Measurements from ENCODE around the gene GRXCR1. TPM values are rescaled to one million over a fixed set of nuclear protein-coding genes. Genes with fewer than 3 reads are reported as not detected.

GRXCR1 gene
- not detected in 2 replicates for total RNA-seq

- DNase-seq (ENCODE audit: low read depth, low spot score), result no peak
Observed at GRCh38 chr4:42892413-42892812, at the start of gene GRXCR1. GRXCR1 (plus strand) TSS chr4:42892713; CDS start chr4:42893267, 554 bp downstream.

GRCh38 chr4:42843694-42844093 lies 48.8 kb upstream of the GRXCR1 start:
- no peak for DNase-seq (ENCODE audit: low read depth, low spot score)

- no peak for DNase-seq (ENCODE audit: low read depth, low spot score)
Observed at GRCh38 chr4:42844422-42845070, 48.0 kb upstream of the GRXCR1 start.

GRCh38 chr4:42845586-42845985 lies 46.9 kb upstream of the GRXCR1 start:
- no peak for DNase-seq (ENCODE audit: low read depth, low spot score)

- DNase-seq (ENCODE audit: low read depth, low spot score), result no peak
Observed at GRCh38 chr4:42855779-42856178, 36.7 kb upstream of the GRXCR1 start.

GRCh38 chr4:42865572-42866189 lies 26.8 kb upstream of the GRXCR1 start:
- DNase-seq (ENCODE audit: low read depth, low spot score), result peak; percentile 11

GRCh38 chr4:42871261-42871660 lies 21.3 kb upstream of the GRXCR1 start:
- no peak for DNase-seq (ENCODE audit: low read depth, low spot score)

GRCh38 chr4:42871671-42872290 lies 20.7 kb upstream of the GRXCR1 start:
- no peak for DNase-seq (ENCODE audit: low read depth, low spot score)

GRCh38 chr4:42878863-42879262 lies 13.7 kb upstream of the GRXCR1 start:
- DNase-seq (ENCODE audit: low read depth, low spot score), result no peak

- DNase-seq (ENCODE audit: low read depth, low spot score), result no peak
Observed at GRCh38 chr4:42881253-42881652, 11.3 kb upstream of the GRXCR1 start.

- DNase-seq (ENCODE audit: low read depth, low spot score), result no peak
Observed at GRCh38 chr4:42891644-42892043, 869 bp upstream of the GRXCR1 start.

- no peak for DNase-seq (ENCODE audit: low read depth, low spot score)
Observed at GRCh38 chr4:42895452-42895851, 2.9 kb downstream of the GRXCR1 start.

GRCh38 chr4:42904986-42905385 lies 12.5 kb downstream of the GRXCR1 start:
- no peak for DNase-seq (ENCODE audit: low read depth, low spot score)

GRCh38 chr4:42905591-42905990 lies 13.1 kb downstream of the GRXCR1 start:
- no peak for DNase-seq (ENCODE audit: low read depth, low spot score)

- no peak for DNase-seq (ENCODE audit: low read depth, low spot score)
Observed at GRCh38 chr4:42906341-42906740, 13.8 kb downstream of the GRXCR1 start.

- no peak for DNase-seq (ENCODE audit: low read depth, low spot score)
Observed at GRCh38 chr4:42906891-42907759, 14.6 kb downstream of the GRXCR1 start.

GRCh38 chr4:42910459-42910858 lies 17.9 kb downstream of the GRXCR1 start:
- no peak for DNase-seq (ENCODE audit: low read depth, low spot score)

- DNase-seq (ENCODE audit: low read depth, low spot score), result no peak
Observed at GRCh38 chr4:42914937-42915336, 22.4 kb downstream of the GRXCR1 start.

- DNase-seq (ENCODE audit: low read depth, low spot score), result no peak
Observed at GRCh38 chr4:42915484-42915883, 23.0 kb downstream of the GRXCR1 start.

GRCh38 chr4:42917296-42917695 lies 24.8 kb downstream of the GRXCR1 start:
- DNase-seq (ENCODE audit: low read depth, low spot score), result no peak

GRCh38 chr4:42923431-42923830 lies 30.9 kb downstream of the GRXCR1 start:
- no peak for DNase-seq (ENCODE audit: low read depth, low spot score)

- no peak for DNase-seq (ENCODE audit: low read depth, low spot score)
Observed at GRCh38 chr4:42925921-42926320, 33.4 kb downstream of the GRXCR1 start.

All from pulmonary artery endothelial cell (primary cell).